Left renal pelvis (tissue), 4 donors: Measurements from ENCODE around the gene TBKBP1. TPM values are rescaled to one million over a fixed set of nuclear protein-coding genes. Genes with fewer than 3 reads are reported as not detected.
"Not testable (repeated sequence)": the region's sequence is repeated elsewhere in the genome, so short reads cannot be mapped to it uniquely, and the experiment has no call there.

ENCODE experiments used
- DNase-seq, 4 donors: peaks; one replicate each; pipeline ENCODE4 v3.0.0-alpha.2; 2013; ENCODE audit warnings: low read depth in 4 of 4, low spot score in 3 of 4
- polyA plus RNA-seq, 4 donors: library from polyadenylated mRNA; unstranded; fragments of 120-200 nt; gene quantifications; one replicate each; pipeline ENCODE4 v1.2.1, GENCODE V29; 2013; ENCODE audit not compliant: insufficient read length in 4 of 4

Gene TBKBP1
- polyA plus RNA-seq, 4 donors, result 22.0 to 36.6 (median 25.9) TPM

GRCh38 chr17:47676510-47677165, 17.3 kb upstream of the TBKBP1 start:
- DNase-seq, result no peak

GRCh38 chr17:47678196-47678595, 15.8 kb upstream of the TBKBP1 start:
- no peak for DNase-seq

- DNase-seq, result no peak
These were observed 11.8 kb upstream of the TBKBP1 start for GRCh38 chr17:47682138-47682537.

- not testable (repeated sequence) for DNase-seq
These were observed 11.2 kb upstream of the TBKBP1 start for GRCh38 chr17:47682727-47683126.

GRCh38 chr17:47684025-47684424, 9.9 kb upstream of the TBKBP1 start:
- no peak for DNase-seq

GRCh38 chr17:47684535-47685193, 9.3 kb upstream of the TBKBP1 start:
- DNase-seq, result no peak

- no peak for DNase-seq
These were observed 8.2 kb upstream of the TBKBP1 start for GRCh38 chr17:47685556-47686275.

- DNase-seq, result no peak
These were observed 7.7 kb upstream of the TBKBP1 start for GRCh38 chr17:47686276-47686635.

GRCh38 chr17:47686664-47687327, 7.2 kb upstream of the TBKBP1 start:
- no peak for DNase-seq

GRCh38 chr17:47687328-47687690, 6.7 kb upstream of the TBKBP1 start:
- no peak for DNase-seq

- no peak for DNase-seq
These were observed 6.2 kb upstream of the TBKBP1 start for GRCh38 chr17:47687748-47688147.

- no peak for DNase-seq
These were observed 3.8 kb upstream of the TBKBP1 start for GRCh38 chr17:47690121-47690520.

- no peak for DNase-seq
These were observed 1.6 kb upstream of the TBKBP1 start for GRCh38 chr17:47692137-47692894.

GRCh38 chr17:47692895-47693730, 848 bp upstream of the TBKBP1 start:
- no peak for DNase-seq

GRCh38 chr17:47694581-47695428, 844 bp downstream of the TBKBP1 start:
- peak in 2 of 4 donors; percentile 18 to 43 for DNase-seq

- peak in 1 of 4 donors; percentile 8 for DNase-seq
These were observed 1.7 kb downstream of the TBKBP1 start for GRCh38 chr17:47695429-47696376.

GRCh38 chr17:47696717-47697642, 3.0 kb downstream of the TBKBP1 start:
- no peak for DNase-seq
